HG03442 (cell line): ENCODE results near the gene MROH9.
A peak's percentile ranks its signal among the peaks of the same experiment; 100 is the strongest.
"Not testable (repeated sequence)": the region's sequence is repeated elsewhere in the genome, so short reads cannot be mapped to it uniquely, and the experiment has no call there.

ENCODE experiments used
- ATAC-seq: cut with Tn5 transposase; IDR thresholded peaks from one replicate; pipeline ENCODE4 v1.9.1; 2021; ENCODE audit warnings: mild to moderate bottlenecking, moderate library complexity; ENCODE audit not compliant: unreplicated experiment

MROH9 gene, protein sequence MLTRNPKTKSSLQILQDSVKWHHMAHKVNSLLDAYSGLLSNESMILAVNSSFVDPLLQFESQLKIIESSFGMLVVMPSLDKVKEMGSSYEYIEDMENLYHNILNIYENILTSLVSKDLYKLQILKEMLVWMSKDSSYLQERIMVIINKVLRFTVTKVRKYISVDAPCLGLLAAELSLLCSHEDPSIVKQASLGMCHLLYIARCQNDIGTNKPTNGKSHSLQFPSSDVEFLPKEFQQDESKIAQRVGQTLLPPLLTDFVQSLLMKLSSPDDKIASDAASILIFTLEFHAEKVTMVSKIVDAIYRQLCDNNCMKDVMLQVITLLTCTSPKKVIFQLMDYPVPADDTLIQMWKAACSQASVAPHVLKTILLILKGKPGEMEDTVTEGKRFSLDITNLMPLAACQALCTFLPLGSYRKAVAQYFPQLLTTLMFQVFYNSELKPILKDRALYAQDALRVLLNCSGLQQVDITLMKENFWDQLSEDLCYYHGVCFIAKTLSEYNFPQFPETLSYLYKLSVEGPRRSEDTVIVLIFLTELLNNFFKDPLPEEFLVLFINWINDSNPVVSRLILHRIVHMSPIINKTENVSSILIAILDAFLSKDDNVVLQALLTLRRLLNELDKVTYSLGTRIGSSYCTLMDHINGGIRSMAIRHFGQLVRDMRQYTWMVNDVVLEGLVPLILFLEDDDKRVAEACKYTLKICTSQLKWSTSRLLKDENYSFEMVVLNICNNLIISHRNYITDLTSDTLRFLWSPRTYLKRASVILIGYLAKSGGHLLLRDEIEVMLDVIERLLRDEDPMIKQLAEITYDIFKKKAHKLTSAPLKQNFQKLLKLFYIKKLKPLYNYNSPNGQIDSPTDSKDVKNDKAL

DNA sequence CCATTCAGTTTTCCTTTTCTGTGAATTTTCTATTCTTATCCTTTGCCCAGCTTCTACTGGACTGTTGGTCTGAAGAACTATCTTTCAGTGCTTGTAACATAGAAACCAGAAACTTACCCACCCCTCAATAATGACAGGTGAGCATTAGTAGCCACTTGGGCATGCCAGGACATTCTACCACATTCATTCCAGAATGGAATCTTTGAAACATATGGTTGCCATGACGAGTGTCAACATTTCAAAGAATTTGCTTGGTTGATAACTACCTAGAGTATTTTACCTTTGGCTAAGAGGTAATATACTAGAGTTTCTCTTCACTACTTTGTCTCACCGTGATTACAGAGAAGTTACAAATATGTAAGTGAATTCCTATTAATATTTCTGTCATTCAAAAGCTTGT is at the start of gene MROH9:
Gene MROH9, plus strand, starts transcription at position 304 of the 400 bp plus-strand sequence. CDS start 10,023 bp downstream, outside the sequence.
- ATAC-seq: no peak

GRCh38 chr1:170885551-170885950 is 49.8 kb upstream of the MROH9 start:
- ATAC-seq: no peak

DNA sequence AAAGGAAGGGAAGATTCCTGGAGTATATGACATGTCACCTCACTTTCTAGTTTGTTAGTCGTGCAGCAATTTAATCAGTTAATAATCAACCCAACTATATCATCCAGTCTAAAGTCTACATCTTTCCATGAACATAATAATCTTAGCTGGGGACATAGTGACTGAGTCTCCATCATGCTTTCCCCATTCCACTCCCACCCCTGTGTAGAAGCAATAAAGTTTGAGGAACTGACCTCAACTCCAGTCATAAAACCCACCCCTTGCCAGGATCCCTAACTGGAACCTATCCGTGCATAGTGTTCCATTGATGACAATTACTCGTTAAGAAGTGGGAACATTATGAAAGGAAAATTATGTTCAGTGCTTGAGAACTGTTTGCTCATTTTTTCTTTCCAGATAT is 48.9 kb upstream of the MROH9 start:
- no peak for ATAC-seq

GRCh38 chr1:170887726-170888125 is 47.6 kb upstream of the MROH9 start:
- ATAC-seq: no peak

GRCh38 chr1:170891872-170892271 is 43.5 kb upstream of the MROH9 start:
- no peak for ATAC-seq

DNA sequence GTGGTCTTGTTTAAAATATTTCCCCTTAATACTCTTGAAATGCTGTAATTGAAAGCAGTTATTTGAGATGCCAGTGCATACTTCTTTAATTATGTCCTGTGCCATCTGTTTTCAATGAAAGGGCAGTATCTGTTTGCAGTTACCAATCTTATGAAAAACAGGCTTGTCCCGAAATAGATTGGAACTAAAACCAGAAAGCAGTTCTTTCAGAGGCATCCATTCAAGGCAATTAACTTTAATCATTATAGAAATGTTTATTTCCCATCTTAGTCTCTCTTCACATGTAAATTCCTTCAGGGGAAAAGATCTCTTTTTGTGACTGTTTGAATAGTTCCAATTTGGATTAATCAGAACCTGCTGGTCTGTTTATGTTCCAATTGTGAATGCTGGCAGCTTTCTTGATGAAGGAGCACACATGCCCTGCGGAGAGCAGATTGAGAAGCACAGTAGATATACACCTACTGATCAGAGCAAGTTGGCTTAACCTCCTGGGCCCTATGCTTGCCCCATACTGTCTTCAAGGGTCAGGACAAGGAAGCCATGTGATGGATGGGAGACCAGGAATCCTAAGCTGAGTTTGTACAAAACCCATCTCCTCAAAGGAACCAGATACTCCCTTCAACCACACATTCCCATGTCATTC is 41.6 kb upstream of the MROH9 start:
- no peak for ATAC-seq

DNA sequence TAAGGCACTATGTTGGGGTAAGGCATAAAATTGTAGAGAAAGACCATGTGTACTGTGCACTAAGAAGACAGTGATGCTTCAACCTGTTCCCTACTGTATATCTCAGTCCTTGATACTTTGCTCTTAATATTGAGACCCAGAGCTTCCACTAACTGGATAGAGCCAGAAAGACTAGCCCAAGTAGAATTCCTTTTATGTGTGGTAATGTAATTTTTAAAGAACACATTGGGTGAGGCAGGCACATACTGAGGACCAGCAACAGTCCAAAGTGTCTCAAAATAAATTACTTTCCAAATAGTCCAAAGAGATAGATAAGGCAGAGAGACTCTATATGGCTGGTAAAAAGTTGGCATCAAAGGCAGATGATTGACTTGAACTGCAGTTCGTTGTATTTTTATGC is 31.4 kb upstream of the MROH9 start:
- ATAC-seq: no peak

DNA sequence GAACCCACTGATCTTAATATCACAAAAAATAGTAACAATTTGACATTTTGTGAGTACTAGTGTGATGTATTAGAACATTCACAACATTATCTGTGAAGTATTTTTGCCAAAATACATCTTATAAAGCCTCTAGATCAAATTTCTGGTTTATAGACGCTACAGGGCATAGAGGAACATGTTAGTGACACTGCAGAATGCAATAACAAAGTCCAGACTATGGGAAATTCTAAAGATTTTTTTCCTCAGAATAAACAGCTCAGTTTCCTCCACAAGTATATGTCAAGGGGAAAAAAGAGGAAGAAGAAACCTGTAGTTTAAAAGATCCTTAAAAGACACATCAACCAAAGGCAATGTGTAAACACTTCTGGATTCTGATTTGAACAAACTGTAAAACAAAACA is 26.4 kb upstream of the MROH9 start:
- no peak for ATAC-seq

DNA sequence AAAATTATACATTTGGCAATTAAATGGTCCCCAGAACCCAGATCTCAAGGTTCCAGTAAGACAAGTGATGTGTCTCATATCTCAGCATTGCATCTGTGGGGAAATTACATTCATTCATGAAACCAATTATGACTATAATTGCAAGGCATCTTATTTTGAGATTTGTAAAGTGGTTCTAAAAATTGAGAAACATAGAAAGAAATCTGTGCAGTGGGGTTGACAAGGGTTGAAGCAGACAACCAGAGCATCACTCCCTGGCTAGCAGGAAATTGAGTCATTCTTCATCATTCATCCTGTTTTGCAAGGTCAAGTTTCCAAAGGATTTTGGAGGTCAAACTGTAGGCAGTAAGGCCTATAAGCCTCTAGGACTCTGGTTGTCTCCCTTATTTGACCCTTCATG is 25.1 kb upstream of the MROH9 start:
- ATAC-seq: no peak

- no peak for ATAC-seq
These were observed 18.0 kb upstream of the MROH9 start for GRCh38 chr1:170917373-170917772.

- ATAC-seq: not testable (repeated sequence)
These were observed 10.7 kb upstream of the MROH9 start for GRCh38 chr1:170924656-170925055.

GRCh38 chr1:170927955-170928840 is 7.1 kb upstream of the MROH9 start:
- no peak for ATAC-seq

DNA sequence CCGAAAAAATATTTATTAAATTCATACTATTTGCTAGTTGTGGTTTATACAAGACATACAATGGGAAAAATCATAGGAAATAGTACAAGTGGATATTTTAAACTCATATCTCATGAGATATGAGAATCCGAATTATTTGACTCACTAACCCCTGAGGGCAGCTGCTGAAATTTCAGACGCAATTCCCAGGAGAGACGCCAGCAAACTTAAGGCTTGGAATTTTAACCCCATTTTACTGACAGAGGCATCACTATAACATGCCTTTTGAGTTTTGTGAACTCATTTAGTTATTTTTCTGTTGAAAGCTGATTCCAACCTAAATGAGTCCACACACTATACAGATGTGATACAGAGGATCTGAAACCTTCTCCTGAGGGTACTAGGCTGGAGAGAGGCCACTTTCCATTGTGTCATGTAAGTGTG is 5.9 kb upstream of the MROH9 start:
- no peak for ATAC-seq

DNA sequence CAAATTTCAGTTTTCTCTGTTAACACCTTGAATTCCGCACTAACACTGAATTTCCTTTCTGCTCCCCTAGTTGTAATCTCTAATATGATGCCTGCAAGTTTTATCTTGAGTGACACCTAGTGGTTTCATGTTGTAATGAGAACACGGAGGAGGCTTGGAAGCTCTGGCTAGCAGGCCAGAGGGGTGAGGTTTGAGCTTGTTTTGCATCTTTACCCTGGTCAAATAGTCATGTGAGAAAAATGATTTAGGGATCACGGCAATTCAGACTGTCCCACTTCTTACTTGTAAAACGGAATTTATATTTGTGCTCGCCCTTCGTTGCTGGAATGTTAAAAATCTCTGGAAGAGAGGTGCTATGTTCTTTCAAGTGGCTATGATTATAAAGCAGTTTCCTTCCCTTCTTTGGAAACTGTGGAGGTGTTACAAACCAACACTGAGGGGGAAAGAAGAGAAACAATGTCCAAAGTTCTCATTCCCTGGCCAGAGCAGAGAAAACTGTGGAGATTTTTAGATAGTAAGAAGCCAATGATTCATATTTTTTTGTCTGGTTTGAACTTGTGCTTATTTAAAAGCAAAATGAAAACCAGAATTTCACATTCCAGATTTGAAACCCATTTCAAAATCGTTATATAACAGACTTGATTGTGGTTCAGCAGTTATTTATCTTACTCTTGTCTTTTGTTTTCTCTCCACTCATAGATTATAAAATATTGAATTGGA is 5.3 kb upstream of the MROH9 start:
- peak; percentile 88 for ATAC-seq

DNA sequence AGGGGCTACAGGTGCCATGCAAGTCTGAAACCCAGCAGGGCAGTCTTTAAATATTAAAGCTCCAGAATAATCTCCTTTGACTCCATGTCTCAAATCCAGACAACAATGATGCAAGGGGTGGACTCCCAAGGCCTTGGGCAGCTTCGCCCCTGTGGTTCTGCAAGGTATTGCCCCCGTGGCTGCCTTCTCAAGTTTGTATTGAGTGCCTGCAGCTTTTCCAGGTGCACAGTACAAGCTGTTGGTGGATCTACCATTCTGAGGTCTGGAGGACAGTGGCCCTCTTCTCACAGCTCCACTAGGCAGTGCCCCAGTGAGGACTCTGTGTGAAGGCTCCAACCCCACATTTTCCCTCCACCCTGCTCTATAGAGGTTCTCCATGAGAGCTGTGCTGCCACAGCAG is 3.7 kb upstream of the MROH9 start:
- no peak for ATAC-seq

DNA sequence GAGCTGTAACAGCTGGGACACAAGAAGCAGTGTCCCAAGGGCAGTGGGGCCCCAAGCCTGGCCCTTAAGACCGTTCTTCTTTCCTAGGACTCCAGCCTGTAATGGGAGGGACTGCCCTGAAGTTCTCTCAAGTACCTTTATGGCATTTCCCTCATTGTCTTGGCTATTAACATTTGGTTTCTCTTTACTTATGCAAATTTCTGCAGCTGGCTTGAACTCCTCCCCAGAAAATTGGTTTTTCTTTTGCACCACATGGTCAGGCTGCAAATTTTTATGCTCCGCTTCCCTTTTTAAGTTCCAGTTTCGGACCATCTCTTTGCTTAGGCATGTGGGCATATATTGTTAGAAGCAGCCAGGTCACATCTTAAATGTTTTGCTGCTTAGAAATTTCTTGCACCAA is 3.1 kb upstream of the MROH9 start:
- ATAC-seq: peak; percentile 43

DNA sequence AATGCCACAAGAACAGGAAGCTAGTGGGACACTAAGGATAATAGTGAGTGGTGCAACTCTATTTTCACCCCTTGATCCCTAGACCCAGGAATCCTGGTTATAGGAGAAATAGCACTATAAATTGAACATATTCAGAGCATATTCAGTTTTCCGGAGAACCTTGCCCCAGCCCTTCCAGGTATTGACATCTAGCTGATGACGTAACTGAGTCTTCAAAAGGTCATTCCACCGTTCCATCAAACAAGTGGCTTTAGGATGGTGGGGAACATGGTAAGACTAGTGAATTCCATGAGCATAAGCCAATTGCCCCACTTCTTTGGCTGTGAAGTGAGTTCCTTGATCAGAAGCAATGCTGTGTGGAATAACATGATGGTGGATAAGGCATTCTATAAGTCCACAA is 2.9 kb downstream of the MROH9 start:
- ATAC-seq: no peak

- ATAC-seq: no peak
These were observed 4.1 kb downstream of the MROH9 start for GRCh38 chr1:170939476-170939875.

DNA sequence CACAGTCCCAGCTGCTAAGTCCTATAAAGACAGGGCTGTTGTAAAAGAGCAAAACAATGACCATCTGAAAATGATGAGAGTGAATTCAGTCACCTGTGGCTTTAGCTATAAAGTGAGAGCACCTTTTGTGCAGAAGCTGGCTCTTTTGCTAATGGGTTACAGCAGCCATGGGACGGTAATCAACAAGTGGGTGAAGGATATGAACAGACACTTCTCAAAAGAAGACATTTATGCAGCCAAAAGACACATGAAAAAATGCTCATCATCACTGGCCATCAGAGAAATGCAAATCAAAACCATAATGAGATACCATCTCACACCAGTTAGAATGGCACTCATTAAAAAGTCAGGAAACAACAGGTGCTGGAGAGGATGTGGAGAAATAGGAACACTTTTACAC is 16.4 kb downstream of the MROH9 start:
- ATAC-seq: not testable (repeated sequence)

DNA sequence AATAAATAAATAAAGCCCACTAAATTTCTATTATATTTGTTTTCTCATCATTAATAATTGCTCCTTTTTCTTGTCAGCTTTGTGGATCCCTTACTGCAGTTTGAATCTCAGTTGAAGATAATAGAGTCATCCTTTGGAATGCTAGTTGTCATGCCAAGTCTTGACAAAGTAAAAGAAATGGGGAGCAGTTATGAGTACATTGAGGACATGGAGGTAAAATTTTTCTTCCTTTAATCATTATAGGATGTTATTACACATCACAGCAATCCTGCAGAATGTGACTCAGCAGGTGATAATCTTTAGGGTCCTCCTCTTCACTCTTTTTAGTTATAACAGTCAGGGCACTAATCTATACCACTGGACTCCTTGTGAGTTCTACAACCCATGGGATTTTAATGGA is 24.1 kb downstream of the MROH9 start:
- ATAC-seq: no peak
